ENCODE data around the gene SPAG6.
"Not testable (repeated sequence)": the region's sequence is repeated elsewhere in the genome, so short reads cannot be mapped to it uniquely, and the experiment has no call there.

SPAG6 gene

DNA sequence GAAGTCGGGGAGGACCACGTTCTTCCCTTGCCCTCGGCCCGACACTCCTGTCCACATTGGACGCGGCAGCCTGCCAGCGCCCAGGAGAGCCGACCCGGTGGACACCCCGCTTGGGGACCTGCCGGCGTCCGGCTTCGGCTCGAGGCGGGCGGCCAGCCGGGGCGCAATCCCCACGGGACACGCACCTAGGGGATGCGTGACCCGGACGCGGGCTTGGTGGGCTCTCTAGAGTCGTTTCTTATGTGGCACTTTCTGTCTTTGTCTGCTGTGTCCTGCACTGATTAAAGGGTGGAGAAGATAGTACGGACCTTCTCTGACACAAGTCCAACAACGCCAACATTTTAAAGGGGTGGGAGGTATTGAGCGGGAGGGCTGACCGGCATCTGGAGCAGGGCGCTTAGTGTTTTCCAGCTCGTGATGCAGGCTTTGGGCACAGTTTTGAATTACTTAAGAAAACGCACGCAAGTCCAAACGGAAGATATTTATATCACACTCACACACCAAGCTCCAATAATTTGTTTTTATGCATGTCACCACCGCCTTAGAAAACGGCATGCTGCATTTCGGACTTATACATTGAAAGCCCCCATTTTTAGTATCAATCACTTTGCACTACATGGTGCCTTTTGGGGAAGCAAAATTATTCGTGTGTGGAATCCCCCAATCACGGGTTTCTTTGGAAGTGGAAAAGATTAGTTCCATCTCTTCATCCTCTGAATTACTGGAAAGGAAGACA lies 3.9 kb upstream of the SPAG6 start:
- DNase-seq (ENCODE audit: low read depth, low spot score): no peak

DNA sequence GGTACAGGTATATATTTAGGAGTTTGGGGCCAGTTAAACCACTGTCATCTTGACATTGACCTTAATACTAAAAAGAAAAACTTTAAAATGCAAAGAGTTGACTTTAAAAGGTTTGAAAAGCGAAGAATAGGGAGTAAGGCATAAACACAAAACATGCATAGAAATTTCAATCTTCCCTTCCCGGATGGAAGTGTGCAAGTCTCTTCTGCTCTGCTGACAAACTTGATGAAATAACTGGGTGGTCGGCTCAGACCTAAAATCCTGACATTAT lies 3.4 kb upstream of the SPAG6 start:
- DNase-seq (ENCODE audit: low read depth, low spot score): no peak

DNA sequence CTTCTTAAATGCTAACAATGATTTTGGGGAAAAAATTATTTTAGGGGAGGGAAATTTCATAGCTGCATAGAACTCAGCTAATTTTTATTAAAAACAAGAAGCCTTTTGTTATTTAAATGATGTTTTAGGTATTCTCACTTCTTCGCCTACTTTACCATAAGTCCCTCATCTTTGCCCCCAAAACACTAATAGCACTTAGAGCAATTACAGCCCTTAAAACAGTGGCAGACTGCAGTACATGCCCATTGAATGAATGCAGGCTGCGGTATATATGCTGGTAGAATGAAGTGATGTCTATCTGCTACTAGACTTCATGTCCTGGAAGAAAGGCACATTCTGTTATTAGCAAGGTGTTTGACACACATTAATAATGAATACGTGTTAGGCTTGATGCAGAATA lies 2.9 kb upstream of the SPAG6 start:
- no peak for DNase-seq (ENCODE audit: low read depth, low spot score)

DNA sequence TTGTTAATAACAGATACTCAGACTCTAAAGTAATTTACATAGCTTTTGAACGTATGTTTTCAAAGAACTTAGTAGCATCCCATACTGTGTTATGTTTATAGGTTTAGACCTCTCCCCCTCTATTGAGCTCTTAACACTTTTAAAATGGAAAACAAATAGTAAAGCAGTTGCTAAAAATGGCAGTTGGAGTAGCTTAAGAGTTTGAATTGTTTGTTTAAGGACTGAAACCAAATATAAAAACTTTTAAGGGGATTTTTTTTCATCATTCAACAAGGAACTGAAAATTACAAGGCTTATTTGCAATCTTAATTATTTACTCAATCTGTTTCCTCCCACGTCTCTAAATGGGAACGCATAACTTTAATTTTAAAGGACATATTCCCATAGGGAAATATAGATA lies 1.6 kb upstream of the SPAG6 start:
- DNase-seq (ENCODE audit: low read depth, low spot score): no peak

DNA sequence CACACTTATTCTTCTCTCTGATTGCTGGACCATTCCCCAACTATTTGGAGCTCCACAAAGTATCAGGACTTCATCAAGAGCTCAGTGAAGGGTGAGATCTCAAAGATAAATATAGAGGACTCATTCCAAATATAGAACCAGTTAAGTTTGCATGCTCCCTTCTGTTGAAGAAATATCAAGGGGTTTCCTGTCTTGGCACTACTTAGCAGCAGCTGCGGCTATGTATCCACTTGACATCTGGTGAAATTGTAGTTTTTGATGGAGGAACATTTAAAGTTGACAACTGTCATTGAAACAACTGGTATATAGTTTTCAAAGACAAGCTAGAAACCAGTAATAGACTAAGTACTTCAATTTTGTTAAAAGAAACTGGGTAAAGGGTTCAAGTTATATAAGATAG lies 1.0 kb upstream of the SPAG6 start:
- DNase-seq (ENCODE audit: low read depth, low spot score): no peak

DNA sequence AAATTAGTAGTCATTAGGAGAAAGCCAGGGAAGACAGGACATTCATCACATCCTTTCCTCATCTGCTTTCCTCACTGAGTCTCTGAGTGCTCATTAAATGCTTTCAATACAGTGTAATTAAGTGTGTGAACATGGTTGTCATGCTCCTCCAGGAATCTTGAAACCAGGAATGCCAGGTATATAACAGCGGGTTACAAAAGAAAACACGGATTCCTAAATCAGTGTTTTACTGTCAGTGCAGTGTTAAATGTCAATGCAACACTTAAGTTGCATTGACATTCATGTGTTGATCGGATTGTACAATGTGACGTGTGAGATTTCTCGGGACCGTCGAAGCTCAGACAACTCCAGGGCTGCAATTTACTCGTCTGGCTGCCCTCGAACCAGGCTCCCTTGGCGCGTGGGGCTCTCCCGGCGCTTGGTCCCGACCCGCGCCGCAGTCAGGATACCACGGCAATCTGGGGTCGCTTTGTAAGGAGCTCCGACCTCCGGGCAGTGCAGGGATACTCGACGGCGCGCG lies 455 bp upstream of the SPAG6 start:
- no peak for DNase-seq (ENCODE audit: low read depth, low spot score)

DNA sequence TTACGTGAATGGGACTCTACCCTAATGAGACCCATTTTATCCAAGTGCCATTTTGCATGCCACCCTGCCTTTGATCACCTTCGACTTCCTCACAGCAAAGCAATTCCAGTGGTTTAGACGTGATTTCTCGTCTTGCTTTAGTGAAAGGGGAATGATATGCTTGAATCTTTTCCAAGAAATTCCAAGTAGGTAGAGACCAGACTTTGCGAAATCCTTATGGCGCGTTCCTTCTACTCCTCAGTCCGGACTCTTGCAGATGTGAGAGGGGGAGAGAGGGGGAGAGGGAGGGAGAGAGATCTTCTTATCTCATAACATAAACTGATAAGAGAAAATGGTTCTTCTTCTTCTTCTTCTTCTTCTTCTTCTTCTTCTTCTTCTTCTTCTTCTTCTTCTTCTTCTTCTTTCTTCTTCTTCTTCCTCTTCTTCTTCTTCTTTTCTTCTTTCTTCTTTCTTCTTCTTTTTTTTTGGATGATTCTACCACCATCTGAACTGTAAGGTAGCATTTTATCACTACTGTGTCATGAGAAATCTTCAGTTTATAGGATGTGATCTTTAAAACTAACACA lies 883 bp downstream of the SPAG6 start:
- DNase-seq (ENCODE audit: low read depth, low spot score): no peak

DNA sequence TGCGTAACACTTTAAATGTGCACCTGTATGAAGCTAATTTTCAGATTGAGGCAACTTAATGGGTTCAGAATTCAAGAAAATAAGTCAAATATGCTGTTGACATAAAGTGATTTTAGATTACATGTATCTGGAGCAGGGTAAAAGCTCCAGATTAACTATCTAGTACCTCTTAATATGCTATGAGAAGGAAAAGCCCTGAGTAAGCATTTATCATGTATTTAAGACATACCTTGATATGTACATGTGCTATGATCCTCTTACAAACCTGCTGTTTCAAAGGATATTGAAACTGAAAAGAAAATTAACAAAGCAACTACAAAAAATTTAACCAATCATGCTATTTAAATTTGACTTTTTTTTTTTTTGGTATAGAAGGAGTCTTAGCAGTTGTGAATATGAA lies 4.5 kb downstream of the SPAG6 start:
- DNase-seq (ENCODE audit: low read depth, low spot score): no peak

DNA sequence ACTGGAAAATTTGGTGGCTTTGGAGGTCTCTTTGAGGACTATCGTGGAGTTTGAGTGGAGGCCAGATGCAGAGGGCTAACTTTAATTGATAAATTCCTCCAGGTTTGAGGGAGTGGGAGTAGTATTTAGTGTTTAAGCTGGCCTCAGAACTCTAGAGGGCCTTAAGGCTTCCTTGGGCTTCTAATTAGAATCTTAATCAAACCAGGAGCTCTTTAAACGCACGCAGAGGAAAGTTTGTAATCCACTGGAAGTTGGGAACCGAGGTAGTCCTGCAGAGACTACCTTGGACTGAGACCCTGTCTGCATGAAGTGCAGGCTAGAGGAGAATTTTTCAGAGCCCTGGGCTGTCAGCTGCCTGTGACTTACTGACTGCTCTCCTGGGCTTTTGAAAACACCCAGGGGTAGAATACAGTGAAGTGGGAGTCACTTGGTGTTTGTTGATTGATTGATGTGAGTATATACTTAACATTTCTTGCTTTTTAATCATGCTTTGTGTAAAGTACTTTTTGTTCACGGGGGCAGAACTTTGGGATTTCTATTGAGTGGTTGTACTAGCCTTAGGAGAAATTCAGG lies 5.9 kb downstream of the SPAG6 start:
- no peak for DNase-seq (ENCODE audit: low read depth, low spot score)

DNA sequence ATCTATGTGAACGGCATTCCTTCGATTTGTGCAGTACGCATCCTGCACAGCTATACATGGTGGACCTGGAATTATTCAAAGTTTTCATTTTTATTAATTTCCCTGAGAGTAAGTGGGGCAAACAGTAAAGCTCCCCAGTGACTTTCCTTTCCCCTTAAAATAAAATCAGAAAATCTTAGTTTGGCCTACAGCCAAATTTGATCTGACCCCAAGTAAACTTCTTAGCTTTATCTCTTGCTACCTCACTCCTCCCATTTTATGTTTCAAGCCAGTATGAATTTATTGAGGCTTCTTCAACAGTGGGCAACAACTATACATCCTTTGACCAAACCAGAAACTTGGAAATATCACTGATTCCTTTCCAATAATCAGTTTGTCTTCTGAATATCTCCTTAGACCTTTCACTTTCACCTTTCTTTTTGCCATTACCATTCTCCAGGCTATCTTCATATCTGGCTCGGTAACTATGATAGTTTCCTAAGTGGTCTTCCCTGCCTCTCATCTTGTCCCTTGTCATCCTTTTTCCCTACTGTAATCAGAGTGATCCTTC lies 11.1 kb downstream of the SPAG6 start:
- no peak for DNase-seq (ENCODE audit: low read depth, low spot score)

DNA sequence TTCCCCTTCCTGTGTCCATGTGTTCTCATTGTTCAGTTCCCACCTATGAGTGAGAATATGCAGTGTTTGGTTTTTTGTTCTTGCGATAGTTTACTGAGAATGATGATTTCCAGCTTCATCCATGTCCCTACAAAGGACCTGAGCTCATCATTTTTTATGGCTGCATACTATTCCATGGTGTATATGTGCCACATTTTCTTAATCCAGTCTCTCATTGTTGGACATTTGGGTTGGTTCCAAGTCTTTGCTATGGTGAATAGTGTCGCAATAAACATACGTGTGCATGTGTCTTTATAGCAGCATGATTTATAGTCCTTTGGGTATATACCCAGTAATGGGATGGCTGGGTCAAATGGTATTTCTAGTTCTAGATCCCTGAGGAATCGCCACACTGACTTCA lies 12.5 kb downstream of the SPAG6 start:
- not testable (repeated sequence) for DNase-seq (ENCODE audit: low read depth, low spot score)

DNA sequence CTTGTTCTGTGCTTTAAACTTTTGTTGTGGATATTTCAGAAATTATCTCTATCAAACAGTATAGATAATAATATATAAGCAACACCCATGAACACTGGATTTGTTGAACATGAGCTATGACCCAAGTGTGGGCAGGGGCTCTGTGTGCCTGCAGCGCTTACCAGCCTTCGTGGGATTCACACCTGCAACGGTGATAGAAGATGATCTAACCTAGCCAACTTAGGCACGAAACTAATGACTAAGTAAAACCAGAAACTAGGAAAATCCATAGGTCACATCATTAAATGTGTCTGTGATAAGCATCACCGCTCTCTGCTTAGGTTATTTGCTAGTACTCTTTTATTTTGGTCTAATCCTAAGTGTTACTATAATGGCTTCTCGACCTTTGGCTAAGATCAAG lies 18.0 kb downstream of the SPAG6 start:
- DNase-seq (ENCODE audit: low read depth, low spot score): no peak

DNA sequence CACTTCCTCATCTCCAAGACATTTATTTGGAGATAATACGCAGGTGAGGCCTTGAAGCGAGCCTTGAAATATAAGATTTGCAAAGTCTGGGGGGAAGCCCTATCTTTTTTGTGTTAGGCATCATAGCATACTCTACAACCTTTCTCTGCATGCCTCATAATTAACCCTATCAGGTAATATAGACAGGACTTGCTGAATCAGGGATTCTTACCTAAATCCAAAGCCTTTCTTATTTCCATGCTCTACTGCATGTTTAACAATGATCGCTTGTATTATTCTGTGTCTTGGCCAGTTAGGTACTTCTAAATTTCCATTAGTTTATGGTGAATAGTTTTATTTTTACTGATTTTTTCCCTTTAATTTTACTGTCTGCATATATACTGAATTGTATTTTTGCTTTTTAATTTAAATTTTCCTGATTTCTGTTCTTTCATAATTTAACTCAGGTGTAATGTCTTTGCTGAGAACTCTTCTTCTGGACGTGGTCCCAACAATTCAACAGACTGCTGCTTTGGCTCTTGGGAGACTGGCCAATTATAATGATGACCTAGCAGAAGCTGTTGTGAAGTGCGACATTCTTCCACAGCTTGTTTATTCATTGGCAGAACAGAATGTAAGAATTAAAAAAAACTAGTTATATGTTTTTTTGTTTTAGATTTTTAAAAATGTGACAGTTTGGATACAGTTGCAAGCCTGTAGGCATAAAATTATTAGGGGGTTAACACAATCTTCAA lies 19.3 kb downstream of the SPAG6 start:
- no peak for DNase-seq (ENCODE audit: low read depth, low spot score)

DNA sequence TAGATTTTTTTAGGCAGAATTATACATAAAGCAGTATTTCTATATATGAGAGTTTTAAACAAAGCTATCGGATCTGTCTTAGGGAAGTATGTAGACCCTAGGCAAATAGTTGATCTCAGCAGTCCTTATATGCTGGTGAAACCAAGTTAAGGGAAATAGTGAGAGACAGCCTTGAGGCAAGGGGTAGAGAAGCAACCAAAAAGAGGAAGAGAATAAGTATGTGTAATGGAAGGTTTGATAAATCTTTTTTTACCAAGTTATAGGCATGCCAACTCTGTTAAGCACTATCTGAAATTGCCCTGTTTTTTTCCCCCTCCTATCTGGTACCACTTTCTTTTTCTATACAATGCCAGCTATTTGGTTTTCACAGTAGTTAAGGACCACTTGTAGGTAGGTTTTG lies 19.9 kb downstream of the SPAG6 start:
- no peak for DNase-seq (ENCODE audit: low read depth, low spot score)

DNA sequence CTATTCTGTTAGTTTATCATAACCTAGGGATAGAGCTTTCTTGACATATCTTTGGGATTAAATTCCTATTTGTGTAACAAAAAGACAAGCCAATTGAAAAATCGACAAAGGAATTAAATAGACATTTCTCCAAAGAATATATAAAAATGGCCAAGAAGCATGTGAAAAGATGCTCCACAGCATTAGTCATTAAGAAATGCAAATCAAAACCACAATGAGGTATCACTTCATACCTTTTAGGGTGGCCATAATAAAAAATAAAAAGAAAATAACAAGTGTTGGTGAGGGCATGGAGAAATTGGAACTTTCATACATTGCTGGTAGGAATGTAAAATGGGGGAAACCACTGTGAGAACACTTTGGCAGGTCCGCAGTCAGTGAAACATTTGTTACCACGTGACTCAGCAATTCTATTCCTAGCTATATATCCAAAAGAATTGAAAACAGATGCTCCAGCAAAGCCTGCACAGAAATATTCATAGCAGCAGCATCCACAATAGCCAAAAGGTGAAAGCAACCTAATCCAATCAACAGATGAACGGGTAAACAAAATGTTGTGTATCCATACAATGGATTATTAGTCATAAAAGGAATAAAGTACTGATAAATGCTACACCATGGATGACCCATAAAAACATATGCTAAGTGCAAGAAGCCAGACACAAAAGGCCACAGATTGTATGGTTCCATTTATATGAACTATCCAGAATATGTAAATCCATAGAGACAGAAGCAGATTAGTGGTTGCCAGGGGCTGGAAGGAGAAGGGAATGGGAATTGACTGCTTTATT lies 20.5 kb downstream of the SPAG6 start:
- DNase-seq (ENCODE audit: low read depth, low spot score): no peak

DNA sequence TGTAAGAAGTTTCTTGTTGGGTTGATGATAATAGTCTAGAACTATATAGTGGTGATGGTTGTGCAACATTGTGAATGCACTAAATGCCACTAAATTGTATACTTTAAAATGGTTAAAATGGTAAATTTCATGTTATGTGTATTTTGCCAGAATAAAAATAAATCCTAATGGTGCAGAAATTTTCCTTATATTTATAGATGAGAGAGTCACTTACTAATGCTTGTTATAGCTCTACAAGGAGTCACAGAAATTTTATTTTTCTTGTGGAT lies 21.1 kb downstream of the SPAG6 start:
- no peak for DNase-seq (ENCODE audit: low read depth, low spot score)

DNA sequence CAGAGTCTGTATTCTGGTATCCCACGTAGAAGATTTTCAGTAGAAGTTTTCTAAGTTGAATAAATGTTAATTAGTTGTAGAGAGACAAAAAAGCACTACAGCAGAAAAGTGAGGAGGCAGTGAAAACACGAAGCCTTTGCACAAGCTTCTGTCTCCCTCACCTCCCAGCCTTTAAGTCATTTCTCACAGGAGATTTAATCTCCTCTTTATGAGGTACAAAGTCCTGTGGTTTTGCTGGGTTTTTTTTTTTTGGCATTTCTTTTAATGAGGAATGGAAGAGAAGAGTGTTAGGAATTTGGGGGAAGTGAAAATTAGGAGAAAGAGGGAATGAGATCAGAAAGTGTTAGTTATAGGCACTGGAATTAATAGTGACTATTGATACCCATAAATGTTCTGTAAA lies 21.5 kb downstream of the SPAG6 start:
- DNase-seq (ENCODE audit: low read depth, low spot score): no peak

DNA sequence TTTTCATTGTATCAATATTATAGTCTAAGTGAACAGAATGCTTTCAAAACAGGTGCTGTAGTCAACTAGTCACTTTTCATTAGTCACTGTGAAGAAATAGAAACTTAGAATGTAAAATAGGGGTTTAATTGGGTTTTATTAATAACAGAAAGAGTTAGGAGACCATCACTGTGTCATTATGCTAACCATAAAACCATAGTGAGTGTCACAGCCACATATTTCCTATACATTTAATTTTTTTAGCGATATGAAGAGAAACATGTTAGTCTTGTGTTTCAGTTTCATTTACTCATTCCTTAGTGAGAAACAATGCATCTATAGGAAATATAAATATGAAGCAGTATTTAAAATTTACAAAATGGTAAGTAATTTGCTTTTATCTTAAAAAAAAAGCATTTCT lies 22.2 kb downstream of the SPAG6 start:
- DNase-seq (ENCODE audit: low read depth, low spot score): no peak

DNA sequence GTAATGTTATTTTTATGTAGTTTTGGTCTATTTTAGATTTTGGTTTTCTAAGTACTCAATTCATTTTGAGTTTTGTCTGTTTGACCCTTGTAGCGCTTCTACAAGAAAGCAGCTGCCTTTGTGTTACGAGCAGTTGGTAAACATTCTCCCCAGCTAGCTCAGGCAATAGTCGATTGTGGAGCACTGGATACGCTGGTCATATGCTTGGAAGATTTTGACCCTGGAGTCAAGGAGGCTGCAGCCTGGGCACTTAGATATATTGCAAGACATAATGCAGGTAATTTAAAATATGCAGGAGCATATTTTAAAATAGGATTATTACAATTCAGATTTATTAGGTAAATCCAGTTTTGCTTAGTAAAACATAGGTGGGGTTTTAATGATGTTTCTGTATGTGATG lies 23.1 kb downstream of the SPAG6 start:
- no peak for DNase-seq (ENCODE audit: low read depth, low spot score)

DNA sequence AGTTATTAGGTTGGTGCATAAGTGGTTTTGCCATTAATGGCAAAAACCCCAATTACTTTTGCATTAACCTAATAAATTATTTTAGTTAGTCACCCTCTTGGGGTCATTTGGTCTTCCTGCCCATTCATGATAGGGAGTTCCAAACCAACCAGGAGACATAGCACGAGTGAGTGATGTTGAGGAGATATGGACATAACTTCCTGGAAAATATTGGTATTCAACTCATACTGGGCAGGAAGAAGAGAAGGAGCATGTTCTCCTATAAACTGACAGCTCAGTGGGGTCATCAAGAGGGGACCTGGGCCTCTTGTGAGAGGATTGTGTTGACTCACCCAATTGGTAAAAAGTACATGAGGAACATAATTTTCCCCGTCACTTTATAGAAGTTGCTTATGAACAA lies 23.7 kb downstream of the SPAG6 start:
- no peak for DNase-seq (ENCODE audit: low read depth, low spot score)

DNA sequence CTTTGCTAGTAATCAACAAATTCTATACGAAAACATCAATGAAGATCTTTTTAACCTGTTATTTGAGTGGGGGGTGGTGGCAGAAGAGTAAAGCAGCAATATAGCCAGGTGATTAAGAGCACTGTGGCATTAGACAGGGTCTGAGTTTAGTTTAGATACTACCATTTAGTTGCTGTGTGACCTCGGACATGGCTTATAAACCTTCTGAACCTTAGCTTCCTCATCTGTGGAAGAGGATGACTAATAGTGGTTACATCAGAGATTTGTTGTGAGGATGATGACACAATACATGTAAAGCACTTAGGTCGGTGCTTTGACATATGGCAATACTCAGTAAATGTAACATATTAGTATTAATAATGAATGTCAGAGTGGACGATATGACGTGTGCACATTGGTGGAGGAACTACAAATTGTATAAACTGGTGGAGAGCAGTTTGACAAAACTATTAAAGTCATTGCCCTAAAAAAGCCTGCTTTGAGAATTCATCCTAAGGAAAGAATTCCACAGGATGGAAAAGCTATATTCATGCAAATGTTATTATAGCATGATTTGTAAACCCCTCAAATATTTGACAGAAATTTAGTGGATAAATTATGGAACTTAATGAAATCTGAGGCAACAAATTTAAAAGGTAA lies 24.3 kb downstream of the SPAG6 start:
- no peak for DNase-seq (ENCODE audit: low read depth, low spot score)

DNA sequence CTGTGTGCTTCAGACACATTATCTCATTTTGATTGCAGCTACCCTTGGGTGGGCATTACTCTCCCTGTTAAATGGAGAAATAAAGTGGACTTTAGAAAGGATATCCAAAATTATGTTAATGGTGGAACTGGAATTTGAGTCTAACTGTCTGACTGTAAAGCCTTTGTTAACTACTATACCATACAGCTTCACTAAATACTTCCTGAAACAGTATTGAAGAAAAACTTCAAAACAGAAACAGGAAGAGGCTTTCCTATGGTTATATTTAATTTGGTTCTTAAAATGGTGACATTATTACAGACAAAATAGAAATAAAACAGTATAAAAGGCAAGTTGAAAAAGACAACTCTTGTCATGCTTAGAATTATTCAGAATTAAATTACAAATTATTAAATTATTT lies 25.0 kb downstream of the SPAG6 start:
- no peak for DNase-seq (ENCODE audit: low read depth, low spot score)

Measured in iPS DF 19.7 (cell line).